GM12872 (cell line): ENCODE results near the gene TRAPPC3.
A peak's percentile ranks its signal among the peaks of the same experiment; 100 is the strongest.

ENCODE experiments used
- TF ChIP-seq, protein P1 (sequence below): IDR thresholded peaks from 3 replicates; pipeline ENCODE4 v1.5.1; 2011; ENCODE audit warnings: low read depth, mild to moderate bottlenecking, low read length, moderate library complexity; ENCODE audit not compliant: insufficient read depth

TRAPPC3 gene

DNA sequence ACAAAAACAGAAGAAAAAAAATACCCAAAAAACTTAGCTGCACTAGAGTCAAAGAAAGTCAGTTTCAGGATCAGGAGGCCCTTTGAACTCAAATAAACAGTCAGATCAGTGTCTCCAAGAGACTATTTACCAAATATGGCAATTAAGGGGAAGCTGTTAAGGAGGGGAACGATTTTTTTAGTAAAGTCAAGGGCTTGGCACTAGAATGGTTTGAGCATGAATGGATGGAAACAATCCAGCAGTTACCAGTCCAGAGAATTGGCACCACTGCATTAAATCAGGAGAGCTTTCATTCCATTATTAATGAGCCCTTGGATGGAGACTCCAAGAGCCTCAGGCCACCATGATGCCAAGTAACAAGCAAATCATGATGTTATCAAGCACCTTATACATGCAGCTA, 7.2 kb downstream of the TRAPPC3 start:
- TF ChIP-seq, protein P1, sequence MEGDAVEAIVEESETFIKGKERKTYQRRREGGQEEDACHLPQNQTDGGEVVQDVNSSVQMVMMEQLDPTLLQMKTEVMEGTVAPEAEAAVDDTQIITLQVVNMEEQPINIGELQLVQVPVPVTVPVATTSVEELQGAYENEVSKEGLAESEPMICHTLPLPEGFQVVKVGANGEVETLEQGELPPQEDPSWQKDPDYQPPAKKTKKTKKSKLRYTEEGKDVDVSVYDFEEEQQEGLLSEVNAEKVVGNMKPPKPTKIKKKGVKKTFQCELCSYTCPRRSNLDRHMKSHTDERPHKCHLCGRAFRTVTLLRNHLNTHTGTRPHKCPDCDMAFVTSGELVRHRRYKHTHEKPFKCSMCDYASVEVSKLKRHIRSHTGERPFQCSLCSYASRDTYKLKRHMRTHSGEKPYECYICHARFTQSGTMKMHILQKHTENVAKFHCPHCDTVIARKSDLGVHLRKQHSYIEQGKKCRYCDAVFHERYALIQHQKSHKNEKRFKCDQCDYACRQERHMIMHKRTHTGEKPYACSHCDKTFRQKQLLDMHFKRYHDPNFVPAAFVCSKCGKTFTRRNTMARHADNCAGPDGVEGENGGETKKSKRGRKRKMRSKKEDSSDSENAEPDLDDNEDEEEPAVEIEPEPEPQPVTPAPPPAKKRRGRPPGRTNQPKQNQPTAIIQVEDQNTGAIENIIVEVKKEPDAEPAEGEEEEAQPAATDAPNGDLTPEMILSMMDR, result no peak

DNA sequence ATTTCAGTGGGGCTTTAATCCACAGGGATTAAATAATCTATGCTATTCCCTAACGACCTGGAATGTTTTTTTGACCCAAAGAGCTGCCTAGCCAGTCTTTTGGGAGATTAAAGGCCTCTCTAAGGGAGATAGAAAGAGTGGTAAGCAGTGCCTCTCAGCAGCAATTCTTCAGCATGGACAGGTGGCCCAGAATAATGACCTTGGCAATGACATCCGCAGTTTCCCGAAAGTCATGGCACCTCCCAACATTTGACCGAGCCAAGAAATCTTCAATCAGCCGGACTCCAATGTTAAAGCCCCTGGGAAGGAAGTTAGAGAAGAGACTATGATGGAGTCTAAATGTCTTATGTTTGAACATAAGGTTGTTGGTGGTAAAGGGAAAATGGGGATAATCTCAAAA, 9.8 kb downstream of the TRAPPC3 start:
- TF ChIP-seq, protein P1, result no peak

DNA sequence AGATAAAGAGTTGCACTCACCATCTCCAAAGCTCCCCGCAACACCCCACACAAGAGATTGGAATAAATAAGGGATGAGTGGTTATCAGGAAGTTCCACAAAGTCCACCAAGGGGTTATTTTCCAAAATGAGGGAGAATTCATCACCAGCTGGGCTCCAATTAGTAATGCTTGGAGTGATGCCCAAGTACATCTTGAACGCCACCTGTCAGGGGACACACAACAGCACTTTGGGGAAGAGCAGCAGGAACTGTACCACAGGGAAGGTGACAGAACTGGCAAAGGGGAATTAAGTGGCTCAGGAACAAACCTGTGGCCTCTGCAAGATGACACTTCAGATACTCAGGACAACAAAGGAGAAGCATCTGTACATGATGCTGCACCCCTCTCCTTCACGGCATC, 11.5 kb downstream of the TRAPPC3 start:
- TF ChIP-seq, protein P1, result no peak

DNA sequence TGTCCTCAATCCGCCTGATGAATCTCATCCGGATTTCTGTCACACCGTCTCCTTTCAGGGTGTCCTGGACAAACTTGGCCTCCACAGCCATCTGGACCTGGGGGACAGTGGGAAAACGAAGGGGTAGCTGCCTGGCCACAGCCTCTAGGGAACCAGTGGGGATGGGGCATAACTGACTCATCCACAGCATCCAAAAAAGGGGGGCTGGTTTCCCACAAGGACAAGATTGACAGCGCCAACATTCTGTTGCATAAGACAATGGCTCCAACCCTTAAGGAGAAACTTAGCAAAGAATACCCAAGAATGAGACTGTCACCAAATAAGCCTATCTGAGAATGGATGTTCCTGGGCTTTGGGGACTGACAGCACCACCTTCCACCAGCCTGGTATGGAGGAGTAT, 12.1 kb downstream of the TRAPPC3 start:
- TF ChIP-seq, protein P1, result no peak

DNA sequence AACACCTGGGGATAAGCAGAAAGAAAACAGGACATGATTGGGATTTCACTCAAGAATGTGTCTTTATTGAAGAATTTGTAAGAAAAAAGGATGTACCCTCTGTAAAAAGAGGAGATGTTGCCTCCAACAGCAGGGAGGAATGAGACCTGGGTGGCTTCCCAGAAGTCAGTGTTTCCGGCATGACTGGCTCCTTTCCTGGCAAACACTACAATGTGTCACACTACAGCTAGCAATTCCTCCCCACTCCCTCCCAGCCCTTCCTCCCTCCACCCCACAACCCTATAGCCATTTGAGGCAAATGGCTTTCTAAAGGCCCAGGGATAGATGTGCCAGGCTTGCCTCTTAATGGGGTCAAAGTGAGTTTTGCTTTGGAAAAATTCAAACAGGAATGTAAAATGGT, 12.8 kb downstream of the TRAPPC3 start:
- TF ChIP-seq, protein P1, result no peak

DNA sequence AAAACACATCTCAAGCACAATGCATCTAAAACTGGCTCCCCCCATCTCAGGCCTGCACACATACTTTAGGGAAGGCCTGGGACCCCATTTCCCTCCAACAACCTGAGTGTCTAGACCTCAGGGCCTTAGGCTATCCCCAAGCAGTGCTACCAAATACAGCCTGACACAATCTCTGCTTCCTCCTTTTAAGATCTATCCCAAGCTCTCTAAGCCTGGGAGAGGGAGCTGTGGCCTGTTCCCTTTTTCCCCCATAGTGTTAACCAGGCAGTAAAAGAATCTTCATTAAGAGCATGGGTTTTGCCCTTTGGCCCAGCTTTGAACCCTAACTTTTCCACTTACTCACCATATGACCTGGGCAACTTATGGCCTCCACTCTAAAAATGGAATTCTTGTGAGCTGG, 13.5 kb downstream of the TRAPPC3 start:
- TF ChIP-seq, protein P1, result no peak

DNA sequence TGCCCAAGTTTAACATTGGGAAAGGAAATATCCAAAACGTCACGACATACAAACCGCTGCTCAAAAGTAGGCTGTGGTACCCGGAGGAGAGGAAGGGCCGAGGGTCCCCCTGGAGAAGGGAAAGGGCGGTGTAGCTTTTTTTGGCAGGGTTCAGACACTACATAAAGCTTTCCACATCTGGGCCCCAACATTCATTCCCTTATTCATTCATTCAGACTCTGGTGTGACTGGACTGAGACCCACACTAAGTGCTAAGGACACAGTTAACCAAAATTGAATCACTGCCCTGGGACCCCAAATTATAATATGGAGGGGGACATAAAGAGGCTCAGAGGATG, 14.0 kb downstream of the TRAPPC3 start:
- TF ChIP-seq, protein P1, result no peak

DNA sequence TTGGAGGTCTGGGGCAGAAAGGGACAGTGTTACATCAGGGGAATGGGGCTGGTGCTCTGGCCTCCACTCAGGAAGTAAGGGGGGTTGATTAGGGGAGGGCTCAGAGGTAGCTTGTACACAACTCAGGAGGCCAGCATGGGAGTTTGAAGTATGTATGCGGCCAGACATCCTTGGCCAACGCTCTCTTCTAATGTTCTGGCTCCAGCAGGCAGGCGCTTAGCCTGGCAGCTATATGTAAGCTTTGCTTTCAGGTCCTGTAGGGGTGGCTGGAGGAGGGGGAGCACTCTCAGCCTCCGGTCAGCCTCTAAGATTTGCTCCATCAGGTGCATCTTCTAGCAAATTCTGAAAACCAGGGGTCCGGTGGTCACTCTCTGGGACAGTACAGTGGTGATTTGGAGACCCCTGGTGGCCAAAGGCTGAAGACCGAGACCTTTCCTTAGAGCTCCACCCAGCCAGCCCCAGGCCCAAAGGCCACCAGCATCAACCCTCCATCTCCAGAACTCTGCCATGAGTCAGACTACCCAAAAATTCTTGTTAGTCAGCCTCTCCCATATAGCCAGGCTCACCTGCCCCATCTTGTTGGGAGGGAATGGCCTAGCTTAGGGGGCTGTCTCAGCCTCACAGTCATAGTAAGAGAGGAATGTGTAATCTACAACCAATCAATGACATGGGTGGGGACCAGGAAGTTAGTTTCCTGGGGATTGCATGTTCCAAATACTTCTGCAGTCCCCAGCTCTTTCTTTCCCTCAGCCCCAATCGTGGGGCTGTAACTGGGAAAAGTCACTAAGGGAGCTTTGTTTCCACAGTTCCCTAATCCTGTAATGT, 14.6 kb downstream of the TRAPPC3 start:
- TF ChIP-seq, protein P1, result peak; percentile 83
